Ramos (cell line): ENCODE measurements around the gene PTCD2.

Experiments used
- in situ Hi-C: fragments of 300-500 bp; cut with MboI; formaldehyde crosslinking; loops from one replicate; pipeline ENCODE4 v1.14.3; 2022; ENCODE audit warnings: low sequenced_read_pairs; ENCODE audit not compliant: unreplicated experiment

The PTCD2 gene

DNA sequence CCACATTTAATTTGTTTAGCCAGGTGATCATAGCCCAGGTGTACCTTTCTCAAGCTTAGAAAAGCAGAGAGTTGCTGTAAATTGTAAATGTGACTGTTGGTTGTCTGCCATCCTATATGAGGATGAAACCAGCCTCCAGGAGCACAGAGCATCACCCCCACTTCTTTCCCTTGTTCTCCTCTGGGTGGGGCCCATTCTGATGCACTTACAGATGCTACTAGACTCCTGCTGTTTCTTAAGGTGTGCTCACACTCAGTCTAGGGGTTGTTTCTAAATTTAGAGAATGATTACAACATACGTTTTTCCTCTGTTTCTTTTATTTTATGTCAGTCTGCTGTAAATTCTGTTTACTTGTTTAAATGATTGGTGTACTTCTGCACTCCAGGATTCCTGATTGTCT, 10.5 kb downstream of the PTCD2 start:
- in situ Hi-C loops, result no loop called here

DNA sequence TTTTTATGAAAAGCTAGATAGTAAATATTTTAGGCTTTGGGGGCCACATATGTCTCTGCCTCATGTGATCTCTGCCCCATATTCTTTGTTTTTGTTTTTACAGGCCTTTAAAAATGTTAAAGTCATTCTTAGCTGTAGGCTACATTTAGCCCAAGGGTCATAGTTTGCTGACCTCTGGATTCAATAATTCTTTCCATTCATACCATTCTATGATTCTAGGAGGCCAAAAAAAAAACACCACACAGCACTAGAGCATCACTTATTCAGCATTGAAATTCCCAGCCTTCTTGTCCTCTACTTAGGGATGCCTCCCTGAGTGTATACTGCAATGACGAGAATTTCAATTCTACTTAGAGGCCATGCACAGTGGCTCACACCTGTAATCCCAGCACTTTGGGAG, 17.0 kb downstream of the PTCD2 start:
- in situ Hi-C loops, result no loop called here

DNA sequence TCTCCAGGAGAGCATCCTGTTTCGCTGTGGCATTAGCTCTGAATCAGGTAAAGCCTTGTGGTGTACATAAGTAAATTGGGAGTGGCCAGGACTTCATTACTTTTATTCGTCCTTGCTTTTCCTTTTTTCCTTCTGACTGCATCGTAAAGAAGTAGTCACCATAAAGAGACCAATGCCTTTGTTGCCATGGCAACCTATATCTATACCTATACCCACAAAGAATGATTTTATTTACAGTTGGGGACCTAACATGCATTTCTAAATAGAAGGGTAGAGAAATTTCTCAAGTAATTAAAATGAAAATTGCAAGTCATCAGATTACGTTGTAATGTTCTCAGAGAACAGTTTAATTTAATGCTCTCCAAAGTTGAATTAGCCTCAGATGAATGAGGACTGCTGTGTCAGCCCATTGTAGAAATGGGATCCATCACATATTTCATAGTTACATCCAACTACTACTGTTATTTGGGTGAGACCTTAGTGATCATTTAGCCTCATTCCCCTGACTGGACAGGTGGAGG, 18.6 kb downstream of the PTCD2 start:
- in situ Hi-C loops, result no loop called here

DNA sequence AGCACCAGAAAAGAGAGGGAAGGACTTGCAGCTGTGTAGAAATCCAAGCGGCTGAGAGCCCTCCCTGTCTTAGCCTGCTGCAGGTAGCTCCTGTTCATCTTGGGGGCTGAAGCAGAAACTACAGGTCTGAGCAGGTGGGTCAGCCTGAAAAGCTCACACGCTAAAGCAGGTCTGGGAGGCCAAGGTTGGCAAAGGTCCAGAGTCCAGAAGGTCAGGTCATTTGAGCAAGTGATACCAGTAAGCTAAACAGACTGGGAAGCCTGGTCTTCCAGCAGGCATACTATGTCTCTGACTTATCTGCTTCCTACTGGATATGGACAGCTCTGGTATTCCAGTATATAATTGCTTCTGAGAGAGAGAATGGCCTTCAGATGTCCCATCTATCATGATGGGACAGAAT, 26.2 kb downstream of the PTCD2 start:
- in situ Hi-C loops, result no loop called here

DNA sequence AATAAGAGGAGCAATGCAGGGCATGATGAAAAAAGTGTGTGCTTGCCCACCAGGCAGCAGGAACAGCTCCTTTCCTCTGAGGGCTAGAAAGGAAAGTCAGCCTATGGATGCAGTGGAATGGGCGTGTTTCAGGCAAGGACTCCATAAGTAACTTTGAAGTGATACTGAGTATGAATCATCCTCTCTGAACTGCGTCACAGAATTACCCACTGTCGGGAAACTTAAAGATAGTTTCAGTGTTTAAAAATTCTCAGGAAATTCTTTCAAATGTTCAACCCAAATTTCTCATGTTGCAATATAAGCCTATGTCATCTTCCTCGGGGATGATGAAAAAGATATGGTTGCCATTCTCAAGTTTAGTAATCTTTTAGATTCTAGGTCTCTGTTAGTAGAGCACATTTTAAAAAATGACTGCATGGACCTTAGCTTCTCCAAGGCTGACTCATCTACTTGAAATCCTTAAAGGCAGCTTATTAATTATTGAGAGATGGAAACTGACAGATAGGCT, 27.7 kb downstream of the PTCD2 start:
- in situ Hi-C loops, result no loop called here

- in situ Hi-C loops, result no loop called here
Observed at GRCh38 chr5:72351376-72351775, 31.2 kb downstream of the PTCD2 start.

GRCh38 chr5:72352616-72353015, 32.4 kb downstream of the PTCD2 start:
- in situ Hi-C loops, result no loop called here

- in situ Hi-C loops, result no loop called here
Observed at GRCh38 chr5:72353046-72353445, 32.9 kb downstream of the PTCD2 start.

DNA sequence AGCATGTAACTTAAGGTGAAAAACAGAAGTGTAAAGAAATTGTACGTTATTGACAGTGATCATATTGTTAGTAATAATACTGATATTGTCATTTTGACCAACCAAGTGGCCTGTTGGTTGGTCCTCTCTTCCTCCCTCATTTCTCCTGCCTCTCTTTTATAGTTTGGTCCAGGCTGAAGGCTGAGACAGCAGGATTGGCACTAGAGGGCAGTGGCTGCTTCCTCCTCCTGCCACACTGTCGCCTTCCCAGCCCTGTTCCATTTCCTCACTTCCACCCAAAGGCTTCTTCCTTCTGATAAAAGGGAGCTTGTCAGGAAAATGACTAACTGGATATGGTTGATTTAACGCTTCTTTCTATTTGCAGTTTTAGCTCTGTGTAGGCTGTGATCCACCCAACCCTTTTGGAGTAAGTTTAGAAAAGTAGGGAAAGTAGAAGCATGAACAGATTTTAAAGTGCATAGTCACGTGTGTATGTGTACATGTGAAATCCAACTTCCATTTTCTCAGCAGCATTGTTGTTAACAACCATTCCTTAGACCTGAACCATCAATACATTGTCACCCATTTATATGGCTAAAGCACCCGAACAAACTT, 35.6 kb downstream of the PTCD2 start:
- in situ Hi-C loops, result no loop called here

DNA sequence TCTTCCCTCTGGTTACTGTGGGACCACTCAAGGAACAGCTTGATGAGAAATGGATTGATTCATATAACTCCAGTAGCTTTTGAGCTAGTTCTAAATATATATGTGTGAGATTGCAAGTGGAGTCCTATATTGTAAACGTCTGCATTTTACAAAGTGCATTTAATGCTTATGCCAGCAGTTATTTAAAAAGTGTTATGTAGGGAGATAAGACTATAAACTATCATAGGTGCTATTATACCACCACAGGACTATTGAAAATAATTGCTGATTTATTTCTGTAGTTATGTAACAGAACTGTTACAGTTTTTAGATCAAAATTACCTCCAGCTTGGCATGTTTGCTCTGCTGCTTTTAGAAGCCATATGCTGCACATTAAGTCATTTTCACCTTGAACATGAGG, 36.2 kb downstream of the PTCD2 start:
- in situ Hi-C loops, result no loop called here

GRCh38 chr5:72358925-72359324, 38.8 kb downstream of the PTCD2 start:
- in situ Hi-C loops, result no loop called here

DNA sequence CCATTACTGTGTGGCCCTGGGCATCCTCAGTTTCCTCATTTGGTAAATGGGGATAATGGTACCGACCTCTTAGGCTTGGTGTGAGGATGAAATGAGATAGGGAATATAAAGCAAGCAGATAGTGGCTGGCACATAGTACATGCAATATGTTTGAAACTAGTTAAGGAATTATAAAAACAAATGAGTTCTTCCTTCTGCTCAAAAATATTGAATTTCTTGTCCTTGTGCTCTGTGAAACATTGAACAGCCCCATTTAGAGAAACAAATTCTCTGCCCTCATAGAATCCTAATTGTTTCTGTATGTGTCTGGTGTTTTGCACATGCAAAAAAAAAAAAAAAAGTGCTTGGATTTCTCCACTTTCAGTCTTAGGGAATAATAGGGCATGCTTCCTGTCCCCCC, 39.7 kb downstream of the PTCD2 start:
- in situ Hi-C loops, result no loop called here

DNA sequence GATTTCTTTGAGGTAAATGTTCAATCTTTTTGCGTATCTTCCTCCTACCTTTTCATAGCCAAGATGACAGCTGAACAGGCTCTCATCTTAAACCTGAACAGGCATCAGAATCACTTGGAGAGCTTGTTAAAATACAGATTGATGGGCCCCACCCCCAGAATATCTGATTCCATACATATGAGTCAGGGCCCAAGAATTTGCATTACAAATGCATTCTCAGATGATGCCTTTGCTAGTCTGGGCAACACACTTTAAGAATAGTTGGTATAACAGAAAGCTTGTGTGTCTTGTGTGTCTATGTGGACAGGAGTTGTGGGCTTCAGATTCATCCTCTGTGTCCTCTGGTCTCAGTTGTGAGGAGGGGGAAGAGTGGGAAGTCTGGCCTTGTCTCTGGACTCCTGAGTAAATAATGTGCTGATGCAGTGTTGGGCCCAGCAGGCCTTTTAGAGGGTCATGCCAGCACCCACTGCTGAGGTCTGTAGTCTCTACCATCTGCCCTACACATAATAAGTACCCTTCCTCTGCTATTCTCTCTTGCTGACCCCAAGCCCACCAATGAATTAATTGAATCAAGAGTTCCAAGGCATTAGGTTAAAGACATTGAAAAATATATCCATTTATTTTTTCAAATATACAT, 43.1 kb downstream of the PTCD2 start:
- in situ Hi-C loops, result no loop called here

- in situ Hi-C loops, result no loop called here
Observed at GRCh38 chr5:72364171-72364570, 44.0 kb downstream of the PTCD2 start.

GRCh38 chr5:72364951-72365350, 44.8 kb downstream of the PTCD2 start:
- in situ Hi-C loops, result no loop called here

GRCh38 chr5:72366324-72366976, 46.3 kb downstream of the PTCD2 start:
- in situ Hi-C loops, result no loop called here

- in situ Hi-C loops, result no loop called here
Observed at GRCh38 chr5:72368271-72368670, 48.1 kb downstream of the PTCD2 start.

GRCh38 chr5:72369301-72369700, 49.1 kb downstream of the PTCD2 start:
- in situ Hi-C loops, result no loop called here

DNA sequence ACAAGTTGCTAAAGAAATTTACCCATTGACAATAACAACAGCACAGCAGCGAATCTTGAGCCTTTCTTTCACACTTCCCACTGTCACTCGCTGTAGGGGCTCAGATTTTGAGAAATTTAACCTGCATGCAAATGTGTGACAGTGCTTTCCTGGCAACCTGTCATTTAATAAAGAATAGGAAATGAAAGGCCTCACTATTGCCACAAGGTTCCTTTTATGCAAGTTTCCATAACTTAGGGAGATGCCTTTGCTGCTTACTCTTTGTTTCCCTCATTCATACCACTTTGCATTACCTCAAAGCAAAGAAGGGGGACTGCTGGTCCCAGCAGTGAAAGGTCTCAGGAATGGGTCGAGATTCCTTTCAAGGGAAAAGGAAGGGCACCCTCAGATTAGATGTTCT, 49.5 kb downstream of the PTCD2 start:
- in situ Hi-C loops, result no loop called here

- in situ Hi-C loops, result no loop called here
Observed at GRCh38 chr5:72372331-72372730, 52.2 kb downstream of the PTCD2 start.

GRCh38 chr5:72372923-72373322, 52.8 kb downstream of the PTCD2 start:
- in situ Hi-C loops, result no loop called here
